ENCODE data around the gene MAP2K5. TPM values are rescaled to one million over a fixed set of nuclear protein-coding genes. Genes with fewer than 3 reads are reported as not detected.

MAP2K5 gene
- total RNA-seq, 1 experiment from 2014 or later = 13.6 TPM

GRCh38 chr15:67533873-67534272, 8.6 kb upstream of the MAP2K5 start:
- Mint-ChIP-seq H3K27ac (no peak overlapping the region), H3K9me3 (no peaks in the 10 kb centered on the region), H3K4me1 (0 out of 2 replicates have a peak, but pooled peaks cover under 1% of the 10 kb centered on the region), H3K36me3 (no peaks in the 10 kb centered on the region), H3K4me3 (no peak overlapping the region), H3K27me3 (ENCODE audit: low read depth) (no peaks in the 10 kb centered on the region)
- ATAC-seq = no peak
- CTCF ChIA-PET = no interaction called here
- DNase-seq (ENCODE audit: low spot score) = no peak
- TF ChIP-seq ZNF671 (CRISPR knock-in tag; IDR thresholded peaks at IDR 0.05) (no peak), SMAD4 (CRISPR knock-in tag; IDR thresholded peaks at IDR 0.05) (no peak), E2F5 (CRISPR knock-in tag; IDR thresholded peaks at IDR 0.05) (no peak), IRF2 (CRISPR knock-in tag; IDR thresholded peaks at IDR 0.05; ENCODE audit: borderline replicate concordance, low read depth) (no peak), ATF6 (CRISPR knock-in tag; IDR thresholded peaks at IDR 0.05) (no peak), NR1H2 (CRISPR knock-in tag; IDR thresholded peaks at IDR 0.05) (no peak), ARID4B (CRISPR knock-in tag; IDR thresholded peaks at IDR 0.05; ENCODE audit: borderline replicate concordance) (no peak), USF2 (CRISPR knock-in tag; IDR thresholded peaks at IDR 0.05) (no peak), FOXJ3 (CRISPR knock-in tag; IDR thresholded peaks at IDR 0.05; ENCODE audit: borderline replicate concordance) (no peak), ZNF425 (CRISPR knock-in tag; conservative IDR thresholded peaks at IDR 0.05) (no peak), ZBTB43 (CRISPR knock-in tag; IDR thresholded peaks at IDR 0.05) (no peak), ERG (CRISPR knock-in tag; IDR thresholded peaks at IDR 0.05) (no peak), ZBTB21 (CRISPR knock-in tag; IDR thresholded peaks at IDR 0.05; ENCODE audit: borderline replicate concordance) (no peak), MLX (CRISPR knock-in tag; IDR thresholded peaks at IDR 0.05) (no peak), TCF7 (CRISPR knock-in tag; IDR thresholded peaks at IDR 0.05; ENCODE audit: low read depth) (no peak)
- POLR2A ChIA-PET = interaction anchor here (0.5 kb wide), 1 partner anchor 78 kb away, joined by 7 read pairs; no protein-coding TSS in a partner anchor

Measured in WTC11 (cell line).